Progenitor cell of endocrine pancreas (in vitro differentiated cells): ENCODE results near the gene NAGPA. TPM values are rescaled to one million over a fixed set of nuclear protein-coding genes. Genes with fewer than 3 reads are reported as not detected.

Source experiments
- DNase-seq: peaks from one replicate; pipeline ENCODE4 v3.0.0; 2021; ENCODE audit warnings: low spot score; ENCODE audit not compliant: unreplicated experiment
- H3K27ac Mint-ChIP-seq: 2 replicates; pipeline ENCODE4 v1.8.0; 2021; ENCODE audit warnings: mild to moderate bottlenecking, moderate library complexity, mixed read lengths
- H3K27me3 Mint-ChIP-seq: 2 replicates; pipeline ENCODE4 v1.8.0; 2021; ENCODE audit warnings: mixed read lengths
- H3K36me3 Mint-ChIP-seq: 2 replicates; pipeline ENCODE4 v1.8.0; 2022; ENCODE audit warnings: mixed read lengths; ENCODE audit not compliant: insufficient read depth
- H3K4me1 Mint-ChIP-seq: 2 replicates; pipeline ENCODE4 v1.8.0; 2021; ENCODE audit warnings: low read depth, mixed read lengths
- H3K4me3 Mint-ChIP-seq: 2 replicates; pipeline ENCODE4 v1.8.0; 2021; ENCODE audit warnings: low read depth, mild to moderate bottlenecking, moderate library complexity, mixed read lengths
- H3K9me3 Mint-ChIP-seq: 2 replicates; pipeline ENCODE4 v1.8.0; 2021; ENCODE audit warnings: low read depth, mixed read lengths
- CTCF ChIP-seq: fragments of 200-600 bp; sonication (generic); IDR thresholded peaks from one replicate; pipeline ENCODE4 v1.5.0; 2021; ENCODE audit warnings: antibody characterized with exemption, mild to moderate bottlenecking; ENCODE audit not compliant: unreplicated experiment
- total RNA-seq: library from RNA; stranded (reverse); gene quantifications from 2 replicates; pipeline ENCODE4 v1.2.1, GENCODE V29; 2021

NAGPA gene
- total RNA-seq, 1 donor from 2014 or later = 29.2 TPM

GRCh38 chr16:5007256-5007655 lies 26.5 kb downstream of the NAGPA start:
- no peak for DNase-seq
- Mint-ChIP-seq H3K36me3 (no peaks in the 10 kb centered on the region), H3K4me3 (no peak overlapping the region), H3K9me3 (no peaks in the 10 kb centered on the region), H3K27ac (no peak overlapping the region), H3K27me3 (peaks cover 21% of the 10 kb centered on the region), H3K4me1 (no peaks in the 10 kb centered on the region)
- no peak for TF ChIP-seq CTCF

- no peak overlapping the region for H3K4me3 Mint-ChIP-seq
- no peaks in the 10 kb centered on the region for H3K36me3 Mint-ChIP-seq
- H3K4me1 Mint-ChIP-seq = no peaks in the 10 kb centered on the region
- no peak for TF ChIP-seq CTCF
- DNase-seq = no peak
- H3K27ac Mint-ChIP-seq = no peak overlapping the region
- peaks cover 16% of the 10 kb centered on the region for H3K27me3 Mint-ChIP-seq
- no peaks in the 10 kb centered on the region for H3K9me3 Mint-ChIP-seq
Observed at GRCh38 chr16:5006348-5007193, 27.2 kb downstream of the NAGPA start.

GRCh38 chr16:5005916-5006315 lies 27.8 kb downstream of the NAGPA start:
- Mint-ChIP-seq H3K36me3 (no peaks in the 10 kb centered on the region), H3K27ac (no peak overlapping the region), H3K27me3 (peaks cover 15% of the 10 kb centered on the region), H3K4me1 (no peaks in the 10 kb centered on the region), H3K9me3 (no peaks in the 10 kb centered on the region), H3K4me3 (no peak overlapping the region)
- no peak for DNase-seq
- no peak for TF ChIP-seq CTCF

GRCh38 chr16:5004311-5004710 lies 29.4 kb downstream of the NAGPA start:
- no peak overlapping the region for H3K27ac Mint-ChIP-seq
- H3K9me3 Mint-ChIP-seq = no peaks in the 10 kb centered on the region
- peaks cover 6% of the 10 kb centered on the region for H3K27me3 Mint-ChIP-seq
- no peak for DNase-seq
- no peak overlapping the region for H3K4me3 Mint-ChIP-seq
- H3K36me3 Mint-ChIP-seq = no peaks in the 10 kb centered on the region
- H3K4me1 Mint-ChIP-seq = no peaks in the 10 kb centered on the region
- TF ChIP-seq CTCF = no peak

- Mint-ChIP-seq H3K9me3 (no peaks in the 10 kb centered on the region), H3K4me3 (no peak overlapping the region), H3K36me3 (no peaks in the 10 kb centered on the region), H3K27ac (no peak overlapping the region), H3K27me3 (peaks cover 6% of the 10 kb centered on the region), H3K4me1 (no peaks in the 10 kb centered on the region)
- DNase-seq = no peak
- no peak for TF ChIP-seq CTCF
Observed at GRCh38 chr16:5003828-5004227, 29.9 kb downstream of the NAGPA start.
